Activated T-helper 1 cell treated with anti-CD3 and anti-CD28 coated beads, Interleukin-2, amount 50 U/mL, for 16 hours (primary cell): ENCODE measurements around the gene SCN9A.

Experiments
- DNase-seq, 2 donors: peaks; one replicate each; pipeline ENCODE4 v3.0.0-alpha.2; 2020; ENCODE audit warnings: low read depth in 1 of 2, low spot score in 1 of 2

SCN9A gene

GRCh38 chr2:166180951-166181812, 194.6 kb downstream of the SCN9A start:
- no peak for DNase-seq

- DNase-seq = no peak
Measured at GRCh38 chr2:166179201-166179600, 196.5 kb downstream of the SCN9A start.

GRCh38 chr2:166173263-166173662, 202.5 kb downstream of the SCN9A start:
- no peak for DNase-seq

GRCh38 chr2:166171216-166171615, 204.5 kb downstream of the SCN9A start:
- no peak for DNase-seq

DNA sequence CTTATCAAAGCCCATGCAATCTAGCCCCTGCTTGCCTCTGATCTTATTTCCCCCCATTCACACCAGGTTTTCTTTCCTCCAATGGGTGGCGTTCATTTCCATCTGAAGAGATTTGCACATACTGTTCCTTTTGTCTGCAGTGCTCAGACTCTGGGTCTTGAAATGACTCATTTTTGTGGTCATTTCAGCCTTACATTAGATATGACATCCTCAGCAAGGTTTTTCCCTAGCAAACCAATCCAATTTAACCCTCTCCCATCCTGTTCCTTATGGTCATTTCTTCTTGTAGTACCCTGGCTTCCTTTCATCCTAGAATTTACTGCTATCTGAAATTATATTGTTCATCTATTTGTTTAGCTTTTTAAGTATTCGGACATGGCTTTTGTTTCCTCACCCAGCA, 205.4 kb downstream of the SCN9A start:
- no peak for DNase-seq

DNA sequence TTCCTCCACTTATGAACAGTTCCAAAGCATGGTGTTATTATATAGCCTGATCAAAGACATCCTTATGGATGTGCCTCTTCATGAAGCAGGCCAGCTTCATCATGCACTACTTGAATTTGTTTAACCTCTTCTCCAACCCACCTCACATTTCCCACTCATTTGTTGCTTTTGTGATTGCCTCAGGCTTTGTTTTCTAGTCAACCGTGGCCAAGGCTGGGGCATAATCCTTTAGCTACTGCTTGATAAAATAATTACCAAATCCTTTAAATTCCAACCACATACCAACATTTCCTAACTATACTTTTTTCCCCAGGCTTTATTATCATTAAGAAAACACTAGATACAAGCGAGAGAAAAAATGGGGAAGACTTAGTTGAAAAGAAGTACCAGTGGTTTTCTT, 208.3 kb downstream of the SCN9A start:
- DNase-seq = no peak

DNA sequence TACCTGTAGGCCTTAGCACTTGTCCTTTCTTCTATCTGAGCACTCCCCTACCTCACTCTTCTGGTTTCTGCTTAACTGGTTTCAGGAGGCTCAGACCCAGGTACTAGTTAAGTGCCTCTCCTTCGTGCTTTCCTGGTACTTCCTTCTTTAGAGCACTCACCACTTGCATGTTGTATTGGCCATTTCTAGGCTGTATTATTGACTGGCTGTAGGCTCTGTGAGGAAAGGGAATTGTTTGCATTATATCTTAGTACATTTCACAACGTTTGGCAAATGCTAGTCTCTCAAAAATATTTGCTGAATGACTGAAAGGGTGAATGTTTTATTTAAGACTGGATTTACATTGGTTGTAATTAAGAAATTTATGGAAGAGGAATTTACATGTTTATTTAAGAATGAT, 212.0 kb downstream of the SCN9A start:
- DNase-seq = no peak

DNA sequence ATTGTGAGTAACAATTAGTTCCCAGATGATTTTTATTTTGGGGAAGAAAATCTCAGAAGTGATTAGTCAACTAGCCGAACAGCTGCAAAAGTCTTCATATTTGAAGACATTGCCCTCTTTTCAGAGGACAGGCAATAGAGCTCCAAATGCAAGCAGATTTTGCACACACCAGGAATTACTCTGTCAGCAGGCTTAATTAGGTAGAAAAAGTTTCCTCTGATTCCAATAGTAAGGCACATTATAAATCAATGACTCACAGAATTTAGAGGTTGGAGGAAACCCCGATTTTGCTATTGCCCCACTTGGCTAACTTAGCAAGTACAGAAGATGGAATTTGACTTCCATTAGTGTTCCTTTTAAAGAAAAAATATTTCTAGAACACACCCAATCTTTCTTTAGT, 217.2 kb downstream of the SCN9A start:
- no peak for DNase-seq

GRCh38 chr2:166157578-166157977, 218.2 kb downstream of the SCN9A start:
- DNase-seq = no peak

- DNase-seq = no peak
Measured at GRCh38 chr2:166156985-166157490, 218.7 kb downstream of the SCN9A start.

DNA sequence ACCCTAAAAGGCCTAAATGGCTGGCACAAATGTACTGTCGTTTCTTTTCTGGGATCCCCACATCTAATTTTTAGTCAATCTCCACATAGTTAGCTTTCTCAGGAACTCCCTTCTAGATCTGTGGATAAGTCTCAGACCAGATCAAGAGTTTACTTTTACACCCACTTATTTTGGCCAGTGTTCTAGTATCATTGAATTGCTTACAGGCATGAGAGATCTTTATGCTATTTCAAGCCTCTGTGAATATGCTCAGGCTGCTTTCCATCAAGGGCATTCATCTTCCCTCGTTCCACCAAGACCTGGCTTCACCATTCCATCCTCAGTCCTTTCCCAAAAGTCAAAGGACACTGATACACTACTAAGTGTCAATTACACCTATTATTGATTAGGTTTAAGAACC, 220.2 kb downstream of the SCN9A start:
- no peak for DNase-seq

DNA sequence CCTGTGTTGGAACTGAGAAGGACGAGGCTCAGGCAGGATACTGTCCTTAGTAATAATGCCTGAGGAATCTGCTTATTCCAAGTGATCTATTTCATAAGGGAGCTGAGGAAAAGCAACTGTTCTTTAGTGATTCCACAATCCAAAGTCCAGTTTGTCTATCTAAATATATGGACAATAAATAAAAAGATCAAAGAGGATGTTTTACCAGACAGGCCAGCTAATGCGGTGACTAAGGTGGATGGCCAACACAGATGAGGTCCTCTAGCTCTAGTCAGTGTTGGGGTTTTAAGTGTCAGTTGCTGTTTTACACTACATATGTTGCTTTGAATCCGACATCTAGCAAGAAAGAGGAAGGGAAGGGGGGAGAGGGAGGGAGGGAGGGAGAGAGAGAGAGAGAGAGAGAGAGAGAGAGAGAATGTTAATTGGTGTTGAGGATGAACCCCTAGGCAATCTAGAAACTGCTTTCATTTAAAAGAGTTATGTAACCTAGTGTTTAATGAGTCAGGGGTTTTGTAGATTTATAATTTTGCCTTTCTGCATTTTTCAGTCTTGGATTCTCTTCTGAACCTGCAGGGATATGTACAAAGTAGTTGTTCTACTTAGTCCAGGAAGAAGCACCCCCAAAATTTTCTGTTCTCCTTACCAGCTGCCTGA, 220.9 kb downstream of the SCN9A start:
- no peak for DNase-seq

DNA sequence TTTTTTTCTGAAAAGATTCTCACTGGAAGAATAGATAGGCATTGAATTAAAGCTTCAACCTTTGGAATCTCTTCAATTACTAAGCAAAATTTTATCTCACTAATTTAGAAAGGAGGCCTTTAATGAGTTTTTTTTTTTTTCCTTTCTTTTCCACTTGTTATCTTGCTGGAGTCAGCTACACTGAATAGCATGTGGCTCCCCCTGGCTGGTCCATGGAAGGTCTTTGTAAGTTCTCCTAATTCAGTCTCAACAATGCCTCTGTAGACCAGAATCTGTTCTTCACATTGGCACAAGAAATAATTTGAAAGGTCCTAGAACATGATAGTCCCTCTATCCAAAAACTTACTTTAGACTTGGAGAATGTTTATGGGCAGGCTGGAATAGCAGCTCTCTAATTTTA, 223.7 kb downstream of the SCN9A start:
- no peak for DNase-seq

GRCh38 chr2:166148500-166149400, 227.0 kb downstream of the SCN9A start:
- DNase-seq = no peak

DNA sequence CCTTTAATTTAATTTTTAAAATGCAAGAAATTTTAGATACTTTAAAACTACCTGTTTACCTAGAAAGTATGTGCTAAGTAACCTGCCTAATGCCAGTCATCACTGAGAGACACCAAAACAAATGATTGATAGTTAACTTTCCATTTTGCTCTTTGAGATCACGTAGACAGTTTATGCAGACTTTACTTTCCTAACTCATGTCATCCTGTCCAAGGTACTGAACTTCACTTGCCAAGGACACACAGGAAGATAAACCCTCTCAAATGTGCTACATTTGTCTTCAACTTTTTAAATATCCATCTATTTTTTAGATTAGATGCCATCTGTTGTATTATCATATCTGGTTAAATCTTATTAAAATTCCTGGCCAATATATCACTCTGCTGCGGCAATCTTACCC, 227.9 kb downstream of the SCN9A start:
- no peak for DNase-seq
